B cell (primary cell): ENCODE measurements around the gene SH3YL1. TPM values are rescaled to one million over a fixed set of nuclear protein-coding genes. Genes with fewer than 3 reads are reported as not detected.

ENCODE experiments used
- ATAC-seq: fragments of 200-7000 bp; cut with Tn5 transposase; one replicate; pipeline ENCODE4 v1.10.0; 2021; ENCODE audit warnings: low read depth, mild to moderate bottlenecking, moderate number of reproducible peaks, moderate library complexity
- CTCF ChIA-PET: fragments of 350-600 bp; sonication (Branson Sonifier 250); formaldehyde crosslinking; loops from one replicate; lab custom pipeline; 2021; ENCODE audit warnings: antibody characterized with exemption, inconsistent platforms; lab: Charles Lee
- POLR2A ChIA-PET: fragments of 350-600 bp; sonication (Branson Sonifier 250); formaldehyde crosslinking; loops from one replicate; lab custom pipeline; 2021; ENCODE audit warnings: antibody characterized with exemption; lab: Charles Lee
- DNase-seq: peaks from one replicate; pipeline ENCODE4 v3.0.0; 2013
- H2AFZ ChIP-seq: 2 replicates; pipeline ENCODE4 v1.6.1; 2012; ENCODE audit warnings: mild to moderate bottlenecking, low read depth, low read length; ENCODE audit not compliant: insufficient read depth, poor library complexity, severe bottlenecking
- H3K27ac ChIP-seq, 2 donors: 1 replicate in 1 of 2; 2 replicates in 1 of 2; pipeline ENCODE4 v1.5.1; 2012 to 2013; ENCODE audit warnings: low read length in 2 of 2, mild to moderate bottlenecking in 2 of 2, moderate library complexity in 1 of 2
- H3K27me3 ChIP-seq, 4 experiments: fragments of 200-600 bp in 1 of 4; sonication (generic) in 1 of 4; replicated peaks in 1 of 4; 1 replicate in 2 of 4; 2 replicates in 2 of 4; pipeline versions ENCODE4 v1.6.1 to v1.7.0; 2013 to 2016; ENCODE audit warnings: low read length in 3 of 4, mild to moderate bottlenecking in 2 of 4, mixed read lengths in 1 of 4, moderate library complexity in 1 of 4; ENCODE audit not compliant: insufficient read depth in 4 of 4, control insufficient read depth in 3 of 4; ENCODE audit errors: control extremely low read depth in 1 of 4
- H3K36me3 ChIP-seq, 2 experiments: replicated peaks in 1 of 2; 1 replicate in 1 of 2; 2 replicates in 1 of 2; pipeline versions ENCODE4 v1.6.1 to v1.7.1; 2013; ENCODE audit warnings: low read length in 1 of 2; ENCODE audit not compliant: insufficient read depth in 2 of 2, control insufficient read depth in 1 of 2; ENCODE audit errors: control extremely low read depth in 1 of 2, extremely low read depth in 1 of 2
- H3K4me1 ChIP-seq, 2 donors: fragments of 200-600 bp in 1 of 2; sonication (generic) in 1 of 2; 1 replicate in 1 of 2; 2 replicates in 1 of 2; pipeline versions ENCODE4 v1.5.1 to v1.6.1; 2013 to 2017; ENCODE audit warnings: low read length in 2 of 2; ENCODE audit not compliant: control insufficient read depth in 2 of 2, insufficient read depth in 2 of 2
- H3K4me2 ChIP-seq: replicated peaks from 2 replicates; pipeline ENCODE3; 2012; ENCODE audit warnings: mild to moderate bottlenecking, low read depth, low read length; ENCODE audit not compliant: poor library complexity, severe bottlenecking
- H3K4me3 ChIP-seq, 5 experiments: fragments of 200-600 bp in 1 of 5; sonication (generic) in 1 of 5; 1 replicate in 3 of 5; 2 replicates in 2 of 5; pipeline versions ENCODE4 v1.5.1 to v1.7.0; 2011 to 2016; ENCODE audit warnings: low read length in 4 of 5, mild to moderate bottlenecking in 4 of 5, low read depth in 2 of 5, control low read depth in 1 of 5, moderate library complexity in 1 of 5; ENCODE audit not compliant: insufficient read depth in 1 of 5; ENCODE audit errors: control extremely low read depth in 1 of 5, extremely low read depth in 1 of 5
- H3K79me2 ChIP-seq: fragments of 200-600 bp; sonication (generic); one replicate; pipeline ENCODE4 v1.6.0; 2016; ENCODE audit warnings: low read length; ENCODE audit not compliant: control insufficient read depth, insufficient read depth
- H3K9ac ChIP-seq: fragments of 200-600 bp; sonication (generic); 2 replicates; pipeline ENCODE4 v1.6.1; 2017; ENCODE audit warnings: mild to moderate bottlenecking, low read length, moderate library complexity
- H3K9me3 ChIP-seq, 3 donors: one replicate each; pipeline versions ENCODE4 v1.6.1 to v1.7.1; 2013; ENCODE audit warnings: low read length in 2 of 3; ENCODE audit not compliant: control insufficient read depth in 2 of 3, insufficient read depth in 1 of 3; ENCODE audit errors: control extremely low read depth in 1 of 3
- H4K20me1 ChIP-seq: 2 replicates; pipeline ENCODE4 v1.6.0; 2012; ENCODE audit warnings: mild to moderate bottlenecking, low read length; ENCODE audit not compliant: insufficient read depth, control insufficient read depth, poor library complexity, severe bottlenecking
- H3K27ac Mint-ChIP-seq: one replicate; pipeline ENCODE4 v1.8.0; 2021; ENCODE audit warnings: mixed read lengths
- H3K27me3 Mint-ChIP-seq: one replicate; pipeline ENCODE4 v1.8.0; 2021; ENCODE audit warnings: mixed read lengths
- H3K4me1 Mint-ChIP-seq: one replicate; pipeline ENCODE4 v1.8.0; 2021; ENCODE audit warnings: mixed read lengths
- H3K4me3 Mint-ChIP-seq: one replicate; pipeline ENCODE4 v1.8.0; 2021; ENCODE audit warnings: mixed read lengths
- H3K9me3 Mint-ChIP-seq: one replicate; pipeline ENCODE4 v1.8.0; 2022; ENCODE audit warnings: mixed read lengths; ENCODE audit not compliant: insufficient read depth
- EZH2 ChIP-seq: IDR thresholded peaks from 2 replicates; pipeline ENCODE4 v1.6.1; 2012; ENCODE audit warnings: borderline replicate concordance, low read depth, mild to moderate bottlenecking, moderate library complexity, low read length; ENCODE audit not compliant: insufficient read depth, poor library complexity, severe bottlenecking
- WGBS: methylation state at CpG from one replicate; pipeline ENCODE4 v1.1.5; 2013; ENCODE audit warnings: missing lambda C conversion rate; ENCODE audit not compliant: insufficient coverage; 5-methylcytosine and 5-hydroxymethylcytosine counted together
- intact Hi-C: fragments of 100-400 bp; cut with micrococcal nuclease; formaldehyde crosslinking; loops from one replicate; pipeline ENCODE4 v1.10.0; 2022
- polyA plus RNA-seq: library from polyadenylated mRNA; depleted of rRNA; stranded (reverse); fragments of >200 nt; gene quantifications from 2 replicates; pipeline ENCODE4 v1.2.3, GENCODE V29; 2012
- total RNA-seq, 2 donors: library from RNA; stranded (reverse); fragments of 120-200 nt in 1 of 2; gene quantifications; 1 replicate in 1 of 2; 2 replicates in 1 of 2; pipeline versions ENCODE4 v1.2.3 to v1.2.4, GENCODE V29; 2013 to 2022
- TF ChIP-seq, protein P1 (sequence below): fragments of 200-600 bp; IDR thresholded peaks from one replicate; pipeline ENCODE4 v1.8.0; 2022; ENCODE audit warnings: antibody characterized with exemption, mild to moderate bottlenecking

The SH3YL1 gene
- total and polyA plus RNA-seq, 2 donors (not counting 1 experiment from before 2014, with no cell fraction given), result 33.2 to 48.4 TPM

GRCh38 chr2:203401-203800 is 60.4 kb downstream of the SH3YL1 start:
- Mint-ChIP-seq H3K27ac (no peak overlapping the region), H3K4me3 (no peak overlapping the region), H3K9me3 (no peaks in the 10 kb centered on the region)

GRCh38 chr2:202945-203344 is 60.9 kb downstream of the SH3YL1 start:
- no peak for DNase-seq
- Histone ChIP-seq H3K27me3 (peaks cover 0 to 18% (median 0%) of the 10 kb centered on the region in 4 experiments), H3K4me1 (no peaks in the 10 kb centered on the region), H2AFZ (no peak overlapping the region), H3K4me3 (no peak overlapping the region), H3K9me3 (no peaks in the 10 kb centered on the region), H4K20me1 (no peaks in the 10 kb centered on the region), H3K9ac (no peak overlapping the region), H3K27ac (no peak overlapping the region), H3K79me2 (no peaks in the 10 kb centered on the region), H3K4me2 (no peak overlapping the region), H3K36me3 (no peaks in the 10 kb centered on the region)
- no peaks in the 10 kb centered on the region for H3K9me3 Mint-ChIP-seq
- H3K4me1 Mint-ChIP-seq, result no peaks in the 10 kb centered on the region
- no peak overlapping the region for H3K27ac Mint-ChIP-seq
- peaks cover 17% of the 10 kb centered on the region for H3K27me3 Mint-ChIP-seq
- POLR2A ChIA-PET, result no interaction called here
- CTCF ChIA-PET, result no interaction called here
- TF ChIP-seq, protein P1, sequence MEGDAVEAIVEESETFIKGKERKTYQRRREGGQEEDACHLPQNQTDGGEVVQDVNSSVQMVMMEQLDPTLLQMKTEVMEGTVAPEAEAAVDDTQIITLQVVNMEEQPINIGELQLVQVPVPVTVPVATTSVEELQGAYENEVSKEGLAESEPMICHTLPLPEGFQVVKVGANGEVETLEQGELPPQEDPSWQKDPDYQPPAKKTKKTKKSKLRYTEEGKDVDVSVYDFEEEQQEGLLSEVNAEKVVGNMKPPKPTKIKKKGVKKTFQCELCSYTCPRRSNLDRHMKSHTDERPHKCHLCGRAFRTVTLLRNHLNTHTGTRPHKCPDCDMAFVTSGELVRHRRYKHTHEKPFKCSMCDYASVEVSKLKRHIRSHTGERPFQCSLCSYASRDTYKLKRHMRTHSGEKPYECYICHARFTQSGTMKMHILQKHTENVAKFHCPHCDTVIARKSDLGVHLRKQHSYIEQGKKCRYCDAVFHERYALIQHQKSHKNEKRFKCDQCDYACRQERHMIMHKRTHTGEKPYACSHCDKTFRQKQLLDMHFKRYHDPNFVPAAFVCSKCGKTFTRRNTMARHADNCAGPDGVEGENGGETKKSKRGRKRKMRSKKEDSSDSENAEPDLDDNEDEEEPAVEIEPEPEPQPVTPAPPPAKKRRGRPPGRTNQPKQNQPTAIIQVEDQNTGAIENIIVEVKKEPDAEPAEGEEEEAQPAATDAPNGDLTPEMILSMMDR, result no peak
- no peak for TF ChIP-seq EZH2
- 100% methylated on average over 3 of the region's 6 CpGs for WGBS
- H3K4me3 Mint-ChIP-seq, result no peak overlapping the region
- no peak for ATAC-seq
- intact Hi-C loops, result no loop called here

More at GRCh38 chr2:203401-203800, 60.4 kb downstream of the SH3YL1 start:
- intact Hi-C loops, result no loop called here
- Histone ChIP-seq H3K9me3 (peaks cover 0 to 3% (median 0%) of the 10 kb centered on the region in 3 donors), H3K79me2 (no peaks in the 10 kb centered on the region), H2AFZ (no peak overlapping the region), H3K27ac (no peak overlapping the region), H3K9ac (no peak overlapping the region), H4K20me1 (no peaks in the 10 kb centered on the region), H3K27me3 (peaks cover 0 to 18% (median 0%) of the 10 kb centered on the region in 4 experiments), H3K4me2 (no peak overlapping the region), H3K4me3 (no peak overlapping the region), H3K4me1 (no peaks in the 10 kb centered on the region), H3K36me3 (no peaks in the 10 kb centered on the region)
- ATAC-seq (no peak), DNase-seq (no peak)
- WGBS, result 90% methylated on average over 5 of the region's 8 CpGs
- TF ChIP-seq, protein P1, result no peak
- no peak for TF ChIP-seq EZH2
- H3K27me3 Mint-ChIP-seq, result peaks cover 17% of the 10 kb centered on the region
- no peaks in the 10 kb centered on the region for H3K4me1 Mint-ChIP-seq
- ChIA-PET POLR2A (no interaction called here), CTCF (no interaction called here)
